Cardiac muscle cell (in vitro differentiated cells and primary cell): Measurements from ENCODE around the gene CYP46A1. TPM values are rescaled to one million over a fixed set of nuclear protein-coding genes. Genes with fewer than 3 reads are reported as not detected.

ENCODE experiments used
- DNase-seq, 2 donors: peaks; one replicate each; pipeline versions ENCODE4 v3.0.0 to v3.0.0-alpha.2; 2010 to 2017; ENCODE audit warnings: low read depth in 1 of 2, low spot score in 1 of 2
- H3K27ac ChIP-seq: fragments of 200-600 bp; sonication (generic); 2 replicates; pipeline ENCODE4 v1.5.1; 2016
- H3K27me3 ChIP-seq: fragments of 200-600 bp; sonication (generic); 2 replicates; pipeline ENCODE4 v1.6.0; 2016; ENCODE audit warnings: control low read depth
- H3K36me3 ChIP-seq: fragments of 200-600 bp; sonication (generic); 2 replicates; pipeline ENCODE4 v1.5.1; 2016; ENCODE audit warnings: control low read depth
- H3K4me1 ChIP-seq: fragments of 200-600 bp; sonication (generic); 2 replicates; pipeline ENCODE4 v1.8.1; 2017; ENCODE audit warnings: low read depth, mild to moderate bottlenecking, mixed run types
- H3K4me3 ChIP-seq: fragments of 200-600 bp; sonication (generic); 2 replicates; pipeline ENCODE4 v1.5.1; 2016; ENCODE audit warnings: mild to moderate bottlenecking
- H3K9me3 ChIP-seq: fragments of 200-600 bp; sonication (generic); 2 replicates; pipeline ENCODE4 v1.5.1; 2017; ENCODE audit warnings: low read depth, mild to moderate bottlenecking, control low read depth
- CTCF ChIP-seq: IDR thresholded peaks from 2 replicates; pipeline ENCODE4 v1.5.1; 2012; ENCODE audit warnings: low read depth, mild to moderate bottlenecking, low read length
- polyA plus RNA-seq: library from polyadenylated mRNA; unstranded; fragments of >200 nt; fragmentation: Nextera tagmentation; extraction: Ambion mirVana; gene quantifications from 2 replicates; pipeline ENCODE4 v1.2.1, GENCODE V29; 2016
- total RNA-seq: library from RNA; depleted of rRNA; stranded (reverse); fragments of >200 nt; gene quantifications from 2 replicates; pipeline ENCODE4 v1.2.3, GENCODE V29; 2016

CYP46A1 gene
- total and polyA plus RNA-seq, 2 experiments from 2014 or later: 11.1 to 15.0 TPM

- peak in 1 of 2 donors; percentile 45 for DNase-seq
- no peaks in the 10 kb centered on the region for H3K9me3 ChIP-seq
- peaks cover 8% of the 10 kb centered on the region for H3K4me1 ChIP-seq
- no peaks in the 10 kb centered on the region for H3K27me3 ChIP-seq
- TF ChIP-seq CTCF: no peak
- no peaks in the 10 kb centered on the region for H3K36me3 ChIP-seq
- H3K27ac ChIP-seq: no peak overlapping the region
- no peak overlapping the region for H3K4me3 ChIP-seq
Observed at GRCh38 chr14:99668307-99669295, 15.5 kb upstream of the CYP46A1 start.

GRCh38 chr14:99670361-99671234 lies 13.5 kb upstream of the CYP46A1 start:
- DNase-seq: no peak
- no peak for TF ChIP-seq CTCF
- H3K9me3 ChIP-seq: no peaks in the 10 kb centered on the region
- H3K36me3 ChIP-seq: no peaks in the 10 kb centered on the region
- no peak overlapping the region for H3K27ac ChIP-seq
- no peaks in the 10 kb centered on the region for H3K27me3 ChIP-seq
- H3K4me3 ChIP-seq: no peak overlapping the region
- no peaks in the 10 kb centered on the region for H3K4me1 ChIP-seq

GRCh38 chr14:99671235-99672224 lies 12.6 kb upstream of the CYP46A1 start:
- H3K9me3 ChIP-seq: no peaks in the 10 kb centered on the region
- no peak overlapping the region for H3K4me3 ChIP-seq
- DNase-seq: peak in 1 of 2 donors; percentile 19
- TF ChIP-seq CTCF: no peak
- H3K27me3 ChIP-seq: no peaks in the 10 kb centered on the region
- no peaks in the 10 kb centered on the region for H3K36me3 ChIP-seq
- no peaks in the 10 kb centered on the region for H3K4me1 ChIP-seq
- H3K27ac ChIP-seq: no peak overlapping the region

GRCh38 chr14:99672506-99673304 lies 11.4 kb upstream of the CYP46A1 start:
- Histone ChIP-seq H3K27me3 (no peaks in the 10 kb centered on the region), H3K4me3 (no peak overlapping the region), H3K4me1 (no peaks in the 10 kb centered on the region), H3K27ac (no peak overlapping the region), H3K36me3 (no peaks in the 10 kb centered on the region), H3K9me3 (no peaks in the 10 kb centered on the region)
- no peak for DNase-seq
- no peak for TF ChIP-seq CTCF
